ELF-1 (cell line): ENCODE measurements around the gene NCOA5.
"Not testable (repeated sequence)": the region's sequence is repeated elsewhere in the genome, so short reads cannot be mapped to it uniquely, and the experiment has no call there.

Experiments
- DNase-seq: peaks from one replicate; pipeline ENCODE4 v3.0.0-alpha.2; 2016; ENCODE audit warnings: low read depth, low spot score

Gene NCOA5

DNA sequence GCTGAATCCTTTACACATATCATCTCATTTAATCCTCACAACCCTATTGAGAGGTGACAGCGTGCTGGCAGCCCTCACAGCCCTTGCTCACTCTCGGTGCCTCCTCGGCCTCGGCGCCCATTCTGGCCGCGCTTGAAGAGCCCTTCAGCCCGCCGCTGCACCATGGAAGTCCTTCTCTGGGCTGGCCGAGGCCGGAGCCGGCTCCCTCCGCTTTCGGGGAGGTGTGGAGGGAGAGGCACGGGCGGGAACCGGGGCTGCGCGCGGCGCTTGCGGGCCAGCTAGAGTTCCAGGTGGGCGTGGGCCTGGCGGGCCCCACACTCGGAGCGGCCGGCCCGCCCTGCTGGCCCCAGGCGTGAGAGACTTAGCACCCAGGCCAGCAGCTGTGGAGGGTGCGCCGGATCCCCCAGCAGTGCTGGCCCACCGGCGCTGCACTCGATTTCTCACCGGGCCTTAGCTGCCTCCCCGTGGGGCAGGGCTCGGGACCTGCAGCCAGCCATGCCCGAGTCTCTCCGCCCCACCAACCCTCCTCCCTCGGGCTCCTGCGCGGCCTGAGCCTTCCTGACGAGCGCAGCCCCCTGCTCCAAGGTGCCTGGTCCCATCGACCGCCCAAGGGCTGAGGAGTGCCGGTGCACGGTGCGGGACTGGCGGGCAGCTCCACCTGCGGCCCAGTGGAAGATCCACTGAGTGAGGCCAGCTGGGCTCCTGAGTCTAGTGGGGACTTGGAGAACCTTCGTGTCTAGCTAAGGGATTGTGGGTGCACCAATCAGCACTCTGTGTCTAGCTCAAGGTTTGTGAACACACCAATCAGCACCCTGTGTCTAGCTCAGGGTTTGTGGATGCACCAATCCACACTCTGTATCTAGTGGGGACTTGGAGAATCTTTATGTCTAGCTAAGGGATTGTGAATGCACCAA lies 2.1 kb upstream of the NCOA5 start:
- DNase-seq = not testable (repeated sequence)

DNA sequence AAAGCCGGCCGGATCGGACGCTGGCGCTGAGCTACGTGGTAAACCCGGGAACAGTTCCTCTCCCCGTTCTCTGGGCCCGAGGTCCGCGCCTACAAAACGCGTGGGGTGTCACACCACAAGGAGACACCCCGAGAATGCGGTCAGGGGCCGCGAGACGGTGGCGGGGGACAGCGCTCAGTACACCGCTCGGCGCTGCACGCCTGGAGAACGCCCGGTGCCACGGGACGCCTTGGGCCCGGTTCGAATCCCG lies 670 bp downstream of the NCOA5 start:
- DNase-seq = no peak

DNA sequence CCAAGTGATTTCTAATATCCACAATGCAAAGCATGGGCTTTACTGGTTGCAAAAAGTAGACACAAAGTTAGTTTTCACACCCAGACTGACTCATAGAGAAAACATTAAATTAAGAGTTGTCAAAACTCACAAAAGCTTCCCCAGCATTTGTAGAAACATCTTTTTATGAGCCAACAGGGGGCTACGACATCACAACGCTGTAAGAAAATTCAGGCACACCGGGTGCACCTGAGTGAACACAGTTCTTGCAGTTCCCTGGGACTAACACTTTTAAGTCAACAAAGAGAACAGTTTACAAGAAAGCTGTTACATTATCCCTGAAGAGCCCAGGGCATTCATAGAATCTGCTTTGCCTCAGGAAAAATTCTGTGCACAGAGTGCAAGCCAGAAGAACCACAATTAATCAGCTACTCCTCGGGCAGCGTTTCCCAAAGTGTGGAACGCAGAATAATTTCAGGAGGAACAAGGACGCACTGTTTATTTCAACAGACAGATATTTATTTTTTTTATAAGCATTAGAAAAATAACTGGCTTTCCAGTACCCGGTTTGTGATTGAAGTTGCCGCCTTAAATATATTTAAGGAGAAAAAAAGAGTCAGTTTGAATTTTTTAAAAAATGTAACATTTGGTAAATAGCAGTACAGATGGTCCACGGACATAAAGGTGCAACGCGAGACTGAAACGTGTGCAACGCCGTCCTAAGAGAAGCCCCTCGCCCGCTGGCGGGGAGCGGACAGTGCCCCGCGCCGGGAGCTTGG lies 1.2 kb downstream of the NCOA5 start:
- no peak for DNase-seq

DNA sequence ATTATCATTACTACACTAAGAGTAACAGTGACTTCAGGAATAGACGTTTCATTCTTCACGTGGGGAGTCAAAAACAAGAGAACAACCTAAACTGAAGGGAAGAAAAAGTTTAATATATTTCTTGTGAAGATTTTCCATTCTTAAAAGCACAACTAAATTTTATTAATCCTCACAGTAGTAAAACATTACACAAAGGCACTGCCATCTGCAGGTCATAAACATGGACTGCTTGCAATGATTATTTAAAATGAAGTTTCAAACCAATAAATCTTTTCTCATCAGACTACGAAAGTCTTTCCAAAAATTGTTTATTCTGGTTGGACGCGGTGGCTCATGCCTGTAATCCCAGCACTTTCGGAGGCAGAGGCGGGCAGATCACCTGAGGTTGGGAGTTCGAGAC lies 2.6 kb downstream of the NCOA5 start:
- DNase-seq = no peak

DNA sequence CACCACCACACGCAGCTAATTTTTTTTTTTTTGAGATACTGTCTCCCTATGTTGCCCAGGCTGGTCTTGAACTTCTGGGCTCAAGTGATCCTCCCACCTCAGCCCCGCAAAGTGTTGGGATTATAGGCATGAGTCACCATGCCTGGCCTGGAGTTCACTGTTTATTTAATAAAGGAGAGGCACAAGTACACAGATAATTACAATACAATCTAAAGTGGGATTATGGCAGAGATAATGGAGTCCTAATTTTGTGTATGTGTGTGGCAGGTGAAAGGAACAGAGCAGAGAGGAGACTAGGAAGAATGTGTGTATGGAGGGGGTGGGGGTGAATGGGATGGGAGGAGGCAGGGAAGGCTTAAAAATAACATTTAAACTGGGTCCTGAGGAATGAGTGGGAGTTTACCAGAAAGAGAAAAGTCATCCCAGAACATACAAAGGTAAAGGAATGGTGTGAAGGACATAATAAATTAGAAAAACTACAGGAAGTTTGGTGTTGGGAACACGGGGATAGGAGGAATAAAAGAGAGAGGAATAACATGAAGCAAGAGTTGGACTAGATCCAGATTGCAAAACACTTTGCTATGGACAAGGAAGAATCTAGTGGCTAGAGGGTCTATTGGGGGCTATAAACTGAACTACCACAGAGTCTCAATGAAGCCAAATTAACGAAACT lies 4.4 kb downstream of the NCOA5 start:
- DNase-seq = no peak

DNA sequence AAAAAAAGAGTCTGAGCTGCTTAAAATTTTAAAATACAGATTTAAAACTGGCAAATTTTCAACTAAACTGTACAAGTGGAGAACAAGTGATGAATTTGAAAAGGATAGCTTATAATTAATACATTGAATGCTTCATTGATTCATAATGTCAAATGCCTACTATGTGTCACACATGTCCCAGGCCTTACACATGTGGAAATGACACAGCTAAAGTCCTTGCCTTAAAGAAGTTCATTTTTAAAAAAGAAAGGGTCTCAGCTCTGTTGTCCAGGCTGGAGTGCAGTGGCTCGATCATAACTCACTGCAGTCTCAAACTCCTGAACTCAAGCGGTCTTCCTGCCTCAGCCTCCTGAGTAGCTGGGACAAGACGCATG lies 5.0 kb downstream of the NCOA5 start:
- DNase-seq = no peak

DNA sequence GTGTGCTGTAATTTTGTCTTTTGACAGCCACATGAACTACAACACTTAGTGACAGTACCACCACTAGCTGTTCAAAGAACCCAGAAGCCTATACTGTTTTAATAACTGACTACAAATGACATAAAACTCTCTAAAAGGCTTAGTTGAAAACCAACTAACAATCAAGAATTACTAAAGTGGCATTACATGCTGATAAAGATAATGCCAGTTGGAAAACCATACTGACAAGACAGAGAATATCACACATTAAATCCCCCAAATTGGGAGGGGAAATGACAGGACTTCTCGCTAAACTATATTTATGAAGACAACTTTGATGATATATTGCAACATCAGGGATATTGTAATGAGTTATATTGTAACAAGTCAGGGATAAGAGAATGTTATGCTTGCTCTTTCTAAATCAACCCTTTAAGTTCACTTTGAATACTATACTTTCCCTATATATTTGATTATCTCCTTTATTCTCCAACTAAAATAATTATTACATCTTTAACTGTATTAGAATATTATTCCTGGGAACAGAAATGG lies 6.2 kb downstream of the NCOA5 start:
- DNase-seq = no peak

DNA sequence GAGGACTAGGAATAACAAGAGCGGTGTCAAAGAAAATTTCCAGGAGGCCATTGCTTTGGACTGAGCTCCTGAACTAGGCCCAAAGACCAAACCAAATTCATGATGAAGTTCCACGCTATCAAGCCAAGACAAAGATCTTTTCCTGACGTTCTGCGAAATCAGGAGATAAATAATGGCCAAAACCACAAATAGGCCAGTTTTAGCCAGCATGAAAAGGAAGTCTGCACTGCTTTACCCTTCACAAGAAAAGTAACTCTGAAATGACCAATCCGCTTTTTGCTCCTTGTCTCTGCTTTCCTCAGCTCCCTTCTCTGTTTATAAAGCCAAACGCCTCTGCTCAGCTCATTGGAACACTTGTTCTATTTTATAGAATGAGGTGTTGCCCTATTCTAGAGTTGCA lies 6.7 kb downstream of the NCOA5 start:
- no peak for DNase-seq

DNA sequence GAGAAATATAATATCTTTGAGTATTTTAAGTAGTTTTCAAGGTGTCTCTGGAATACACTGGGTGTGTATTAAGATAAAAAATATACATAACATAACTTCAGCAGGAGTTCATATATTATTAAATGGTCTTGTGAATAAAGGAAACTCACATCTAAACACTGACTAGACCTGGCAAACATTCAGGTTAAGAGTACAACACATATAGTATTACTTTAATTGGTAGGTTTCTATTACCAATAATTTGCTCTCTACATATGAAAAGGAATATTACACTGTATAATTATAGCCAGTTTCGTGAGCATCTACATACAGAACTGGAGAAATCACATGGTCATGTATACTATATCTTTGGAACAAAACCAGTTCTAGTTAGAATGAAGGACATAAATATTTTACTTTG lies 8.7 kb downstream of the NCOA5 start:
- no peak for DNase-seq

DNA sequence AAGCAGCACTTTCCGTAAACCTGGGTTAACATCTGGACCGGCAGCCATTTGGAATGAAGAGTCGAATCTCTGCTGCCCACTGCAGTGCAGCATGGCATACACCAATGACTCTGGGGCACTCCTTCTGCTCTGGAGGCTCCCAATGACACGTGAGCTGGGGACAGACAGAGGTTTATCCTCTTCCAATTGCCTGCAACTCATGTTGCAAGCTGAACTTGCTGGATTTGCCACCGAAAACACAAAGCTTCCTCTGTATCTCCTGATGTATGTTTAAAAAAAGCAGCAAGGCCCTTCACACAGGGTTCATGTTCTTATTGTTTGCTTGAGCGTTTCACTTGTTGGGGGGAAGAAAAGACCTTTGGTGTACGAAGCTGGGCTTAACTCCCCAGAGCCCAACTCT lies 10.8 kb downstream of the NCOA5 start:
- no peak for DNase-seq

DNA sequence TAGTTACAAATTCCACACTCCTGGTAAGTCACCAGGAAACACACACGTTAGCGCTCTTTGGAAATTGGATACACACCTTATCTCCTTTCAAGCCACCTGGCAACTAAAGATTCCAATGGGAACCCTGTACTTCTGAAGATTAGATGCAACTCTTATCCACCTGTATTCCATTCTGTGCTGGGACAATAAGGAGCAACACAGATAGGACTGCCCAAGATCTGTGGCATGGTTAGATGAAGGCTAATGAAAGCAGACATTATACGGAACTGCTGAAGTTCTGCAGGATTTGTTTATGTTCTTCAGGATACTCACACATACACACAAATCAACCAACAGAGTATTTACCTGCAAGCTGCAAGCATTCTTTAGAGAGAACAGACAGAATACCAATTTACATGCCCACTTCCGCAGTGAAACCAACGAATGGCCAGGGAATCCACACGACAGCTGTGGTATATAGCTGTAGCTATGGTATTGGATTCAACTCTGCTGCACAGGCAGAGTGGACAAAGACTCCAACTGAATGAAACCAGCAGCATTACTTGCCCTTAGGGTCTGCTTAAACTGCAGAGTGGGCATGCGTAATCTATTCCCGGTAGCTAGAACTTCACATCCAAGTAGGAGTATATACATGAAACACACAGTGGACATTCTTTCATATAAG lies 12.0 kb downstream of the NCOA5 start:
- no peak for DNase-seq

DNA sequence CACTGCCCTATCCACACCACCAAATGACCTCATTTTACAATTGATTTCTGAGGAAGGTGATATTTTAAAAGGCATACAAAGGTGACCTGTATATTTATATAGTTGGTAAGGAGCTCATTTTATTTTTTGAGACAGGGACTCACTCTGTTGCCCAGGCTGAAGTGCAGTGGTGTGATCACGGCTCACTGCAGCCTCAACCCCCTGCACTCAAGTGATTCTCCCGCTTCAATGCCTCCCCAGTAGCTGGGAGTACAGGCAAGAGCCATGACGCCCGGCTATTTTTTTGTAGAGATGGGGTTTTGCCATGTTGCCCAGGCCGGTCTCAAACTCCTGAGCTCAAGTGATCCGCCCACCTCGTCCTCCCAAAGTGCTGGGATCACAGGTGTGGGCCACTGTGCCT lies 13.0 kb downstream of the NCOA5 start:
- no peak for DNase-seq

DNA sequence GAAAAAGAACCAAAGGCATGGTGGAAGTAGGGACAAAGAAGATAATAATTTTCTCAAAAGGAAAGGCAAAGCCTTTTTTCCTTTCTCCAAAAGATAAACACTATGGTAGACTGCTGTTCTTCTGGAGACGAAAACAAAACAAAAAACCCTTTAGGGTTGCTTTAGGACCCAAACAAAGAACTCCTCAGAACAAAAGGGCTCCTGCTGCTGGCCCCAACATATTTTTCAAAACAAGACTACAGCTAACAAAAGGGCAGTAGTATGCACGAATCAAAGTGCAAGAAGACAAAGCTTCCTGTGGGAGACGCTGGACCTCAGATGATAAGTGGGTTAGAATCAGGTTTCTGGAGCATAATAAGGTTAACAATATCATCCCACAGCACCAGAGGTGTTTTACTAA lies 15.8 kb downstream of the NCOA5 start:
- no peak for DNase-seq

DNA sequence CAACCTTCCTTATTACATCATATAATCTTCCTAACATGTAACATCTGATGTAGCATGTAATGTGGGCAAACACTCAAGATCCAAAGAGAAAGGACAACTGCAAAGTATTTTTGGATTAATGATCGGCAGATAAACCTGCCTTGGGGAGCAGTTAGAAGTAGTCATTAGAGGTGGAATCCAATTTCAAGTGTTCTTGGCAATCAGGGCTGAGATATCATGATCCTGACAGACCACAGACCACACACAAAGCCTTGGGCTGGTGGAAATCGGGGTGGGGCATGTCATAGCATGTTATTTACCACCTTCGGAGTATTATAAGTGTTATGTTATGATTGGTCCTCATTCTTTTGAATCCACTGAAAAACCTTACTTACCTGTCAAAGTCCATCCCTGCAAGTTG lies 16.3 kb downstream of the NCOA5 start:
- no peak for DNase-seq

DNA sequence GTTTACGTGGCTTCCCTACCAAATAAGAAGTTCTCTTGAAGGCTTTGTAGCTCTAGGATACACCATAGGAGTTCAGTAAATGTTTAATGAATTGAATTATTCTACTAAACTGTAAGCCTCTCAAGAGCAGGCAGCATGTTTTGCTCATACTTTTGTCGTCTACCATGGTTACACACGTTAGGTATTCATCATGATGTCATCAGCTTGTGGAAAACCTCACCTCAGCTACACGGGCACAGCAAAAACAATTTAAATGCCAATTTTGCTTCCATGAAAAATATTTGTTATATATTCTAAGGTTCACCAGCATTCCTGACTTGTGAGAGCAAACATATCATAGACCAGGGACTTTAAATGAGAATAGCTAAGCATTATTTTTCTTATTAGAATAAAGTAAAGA lies 16.7 kb downstream of the NCOA5 start:
- no peak for DNase-seq

DNA sequence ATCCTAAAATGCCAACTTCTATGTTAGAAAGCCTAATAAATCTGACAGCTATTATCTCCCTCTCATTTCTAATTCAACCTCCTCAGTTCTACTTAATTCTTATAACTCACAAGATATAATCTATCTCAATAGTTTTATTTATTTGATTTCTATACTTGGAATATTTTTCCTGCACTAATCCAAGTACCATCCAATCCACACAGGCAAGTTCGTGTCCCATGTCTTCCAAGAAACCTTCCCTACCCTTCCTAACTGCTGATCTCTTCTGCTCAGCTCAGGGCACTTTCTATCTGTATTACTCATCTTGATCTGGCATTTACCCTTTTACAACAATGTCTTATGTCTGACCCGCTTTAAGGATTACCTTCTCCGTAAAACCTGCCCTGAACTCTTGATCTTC lies 18.2 kb downstream of the NCOA5 start:
- no peak for DNase-seq

DNA sequence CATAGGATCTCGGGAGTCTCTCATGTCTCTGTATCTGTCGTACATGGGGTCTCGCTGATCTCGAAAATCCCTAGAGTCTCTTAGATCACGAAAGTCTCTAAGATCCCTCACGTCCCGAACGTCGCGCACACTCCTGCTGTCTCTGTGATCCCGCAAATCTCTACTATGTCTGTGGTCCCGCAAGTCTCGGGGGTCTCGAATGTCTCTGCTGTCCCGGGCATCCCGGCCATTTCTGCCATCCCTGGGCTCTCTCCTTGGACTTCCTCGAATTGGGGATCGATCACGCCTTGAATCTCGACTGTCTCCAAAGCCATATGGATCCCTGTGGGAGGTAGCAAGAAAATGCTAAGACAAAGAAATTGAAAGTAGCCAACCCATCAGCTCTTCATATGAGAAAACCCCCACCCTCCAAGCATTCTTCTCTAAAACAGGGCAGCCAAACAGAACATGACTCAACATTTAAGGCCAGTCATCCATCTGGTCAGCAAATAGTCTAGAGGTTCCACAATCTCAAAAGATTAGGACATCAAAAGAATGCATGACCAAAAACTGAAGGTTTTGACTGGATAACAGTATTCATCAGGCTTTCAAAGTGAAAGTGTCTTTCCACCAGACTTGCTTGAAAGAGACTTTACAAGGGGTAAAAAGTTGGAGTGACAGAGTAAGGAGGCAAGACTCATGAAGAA lies 19.4 kb downstream of the NCOA5 start:
- DNase-seq = no peak

DNA sequence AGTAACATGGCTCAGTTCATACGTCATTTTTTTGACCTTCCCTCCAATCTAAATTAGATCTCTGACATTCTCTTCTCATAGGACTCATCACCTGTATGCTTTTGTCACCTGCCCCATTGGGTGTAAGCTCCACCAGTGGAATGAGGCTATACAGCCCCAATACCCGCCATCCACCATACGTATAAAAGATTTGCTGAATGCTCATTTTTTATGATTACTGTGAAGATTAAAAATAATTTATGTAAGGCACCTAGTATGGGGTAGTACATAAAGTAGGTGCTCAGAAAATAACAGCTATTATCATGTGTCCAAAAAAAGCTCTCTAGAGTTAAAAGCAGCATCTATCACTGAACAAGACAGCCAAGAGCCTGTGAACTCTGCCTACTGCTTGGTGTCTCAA lies 24.1 kb downstream of the NCOA5 start:
- no peak for DNase-seq

DNA sequence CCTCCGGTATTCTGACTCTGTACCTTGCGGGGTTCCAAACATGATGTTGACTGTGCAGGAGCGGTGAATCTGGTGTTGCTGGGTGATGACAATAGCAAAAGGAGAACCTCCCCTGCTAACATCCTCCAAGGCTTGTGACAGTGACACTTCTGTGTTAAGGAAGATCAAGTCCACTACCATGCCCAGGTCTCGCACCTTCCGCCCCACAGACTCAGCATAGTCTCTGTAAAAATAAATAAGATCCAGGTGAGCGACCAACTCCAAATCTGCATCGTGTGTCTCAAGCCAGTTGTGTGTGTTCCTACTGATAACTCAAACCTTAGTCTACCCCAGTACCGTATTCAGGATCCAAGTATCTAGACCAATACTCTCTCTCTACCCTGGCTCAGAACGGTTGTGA lies 24.8 kb downstream of the NCOA5 start:
- DNase-seq = no peak

DNA sequence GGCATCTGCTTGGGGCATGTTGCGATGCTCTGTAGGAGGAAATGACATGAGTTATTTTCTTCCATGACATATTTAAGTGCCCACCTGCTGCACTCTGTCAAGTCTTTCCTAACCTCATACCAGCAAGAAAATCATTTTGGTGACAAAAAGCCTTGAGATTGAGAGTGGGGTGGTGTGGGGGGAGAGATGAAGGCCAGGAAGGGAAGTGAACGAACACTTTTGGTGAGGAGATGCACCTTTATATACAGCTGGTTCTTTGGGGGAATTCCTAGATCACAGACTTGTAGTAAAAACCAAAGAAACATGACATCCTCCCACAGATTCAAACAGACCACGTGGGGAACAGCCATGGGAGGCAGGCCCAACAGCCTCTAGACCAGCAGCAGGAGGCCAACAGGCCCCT lies 26.1 kb downstream of the NCOA5 start:
- DNase-seq = no peak

DNA sequence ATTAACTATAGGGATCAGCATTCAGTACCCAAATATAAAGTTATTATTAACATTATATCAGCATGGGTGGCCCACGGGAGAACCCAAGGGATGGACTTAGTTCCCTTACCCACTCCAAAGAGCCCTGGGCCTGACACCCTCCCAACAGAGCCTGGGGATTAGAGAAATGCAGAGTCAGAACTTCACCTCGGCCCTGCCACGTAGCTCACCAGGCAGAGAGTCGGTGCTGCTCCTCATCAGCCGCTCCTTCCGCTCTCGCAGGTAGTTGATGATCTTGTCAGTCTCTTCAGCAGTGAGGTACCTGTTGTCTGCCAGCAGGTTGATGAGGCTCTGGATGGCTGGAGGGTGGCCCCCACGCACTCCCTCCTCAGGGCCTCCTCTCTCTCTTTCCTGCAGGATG lies 26.6 kb downstream of the NCOA5 start:
- no peak for DNase-seq

DNA sequence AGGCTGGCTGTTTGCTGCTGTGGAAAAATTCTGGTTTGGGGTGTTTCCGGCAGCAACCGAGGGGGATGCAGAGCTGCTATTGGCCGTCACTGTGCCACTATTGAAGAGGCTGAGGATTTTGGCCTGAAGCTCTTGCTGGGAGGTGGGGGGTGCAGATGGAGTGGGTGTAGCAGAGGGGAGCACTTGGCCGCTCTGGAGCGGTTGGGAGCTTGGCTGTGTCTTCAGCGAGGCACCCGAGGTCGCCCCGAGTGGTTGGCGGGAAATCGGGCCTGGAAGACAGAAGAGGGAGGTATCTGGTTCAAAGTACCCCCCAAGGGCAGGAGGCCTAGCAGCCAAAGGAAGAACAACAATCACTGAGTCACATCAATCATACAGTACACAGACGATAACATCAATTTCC lies 27.1 kb downstream of the NCOA5 start:
- no peak for DNase-seq
